Fibroblast of mammary gland (primary cell): ENCODE measurements around the gene PELI1.
A peak's percentile ranks its signal among the peaks of the same experiment; 100 is the strongest.

ENCODE experiments used
- DNase-seq: peaks from one replicate; pipeline ENCODE4 v3.0.0-alpha.2; 2010; ENCODE audit warnings: low read depth
- H3K4me3 ChIP-seq: 2 replicates; pipeline ENCODE4 v1.5.1; 2011; ENCODE audit warnings: low read depth, mild to moderate bottlenecking, low read length, moderate library complexity; ENCODE audit not compliant: control insufficient read depth
- TF ChIP-seq, protein P1 (sequence below): conservative IDR thresholded peaks from 2 replicates; pipeline ENCODE4 v1.5.1; 2011; ENCODE audit warnings: low read depth, low read length, inconsistent platforms; ENCODE audit not compliant: control insufficient read depth, insufficient read depth

The PELI1 gene

DNA sequence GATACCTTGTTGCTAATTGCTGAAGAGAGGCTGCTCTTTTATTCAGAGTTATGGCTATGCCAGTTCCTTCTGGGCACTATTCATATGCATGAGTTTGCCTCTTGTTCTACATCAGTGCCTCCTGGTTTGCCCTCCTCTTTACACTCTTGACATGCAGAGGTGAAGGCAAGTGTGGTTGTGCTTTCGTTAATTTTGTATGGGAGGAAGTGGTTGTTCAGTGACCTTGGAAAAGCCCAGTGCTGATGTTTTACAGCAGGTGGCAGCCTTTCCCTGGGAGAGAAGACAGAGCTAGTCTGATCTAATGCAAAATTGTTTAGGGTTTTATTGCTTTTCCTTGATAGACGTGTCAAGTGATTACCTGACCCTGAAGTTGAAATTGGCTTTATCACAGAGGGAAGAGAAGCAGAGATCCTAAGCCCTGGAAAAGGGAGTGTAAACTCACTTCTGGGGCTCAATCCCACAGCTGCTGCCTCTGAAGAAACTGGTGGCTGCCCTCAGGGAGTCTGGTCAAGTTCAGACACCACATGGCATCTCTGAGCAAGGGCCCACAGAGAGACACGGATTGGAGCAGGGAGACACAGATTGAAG lies 94.5 kb downstream of the PELI1 start:
- TF ChIP-seq, protein P1, sequence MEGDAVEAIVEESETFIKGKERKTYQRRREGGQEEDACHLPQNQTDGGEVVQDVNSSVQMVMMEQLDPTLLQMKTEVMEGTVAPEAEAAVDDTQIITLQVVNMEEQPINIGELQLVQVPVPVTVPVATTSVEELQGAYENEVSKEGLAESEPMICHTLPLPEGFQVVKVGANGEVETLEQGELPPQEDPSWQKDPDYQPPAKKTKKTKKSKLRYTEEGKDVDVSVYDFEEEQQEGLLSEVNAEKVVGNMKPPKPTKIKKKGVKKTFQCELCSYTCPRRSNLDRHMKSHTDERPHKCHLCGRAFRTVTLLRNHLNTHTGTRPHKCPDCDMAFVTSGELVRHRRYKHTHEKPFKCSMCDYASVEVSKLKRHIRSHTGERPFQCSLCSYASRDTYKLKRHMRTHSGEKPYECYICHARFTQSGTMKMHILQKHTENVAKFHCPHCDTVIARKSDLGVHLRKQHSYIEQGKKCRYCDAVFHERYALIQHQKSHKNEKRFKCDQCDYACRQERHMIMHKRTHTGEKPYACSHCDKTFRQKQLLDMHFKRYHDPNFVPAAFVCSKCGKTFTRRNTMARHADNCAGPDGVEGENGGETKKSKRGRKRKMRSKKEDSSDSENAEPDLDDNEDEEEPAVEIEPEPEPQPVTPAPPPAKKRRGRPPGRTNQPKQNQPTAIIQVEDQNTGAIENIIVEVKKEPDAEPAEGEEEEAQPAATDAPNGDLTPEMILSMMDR: peak; percentile 94
- H3K4me3 ChIP-seq: no peak overlapping the region
- peak; percentile 74 for DNase-seq

DNA sequence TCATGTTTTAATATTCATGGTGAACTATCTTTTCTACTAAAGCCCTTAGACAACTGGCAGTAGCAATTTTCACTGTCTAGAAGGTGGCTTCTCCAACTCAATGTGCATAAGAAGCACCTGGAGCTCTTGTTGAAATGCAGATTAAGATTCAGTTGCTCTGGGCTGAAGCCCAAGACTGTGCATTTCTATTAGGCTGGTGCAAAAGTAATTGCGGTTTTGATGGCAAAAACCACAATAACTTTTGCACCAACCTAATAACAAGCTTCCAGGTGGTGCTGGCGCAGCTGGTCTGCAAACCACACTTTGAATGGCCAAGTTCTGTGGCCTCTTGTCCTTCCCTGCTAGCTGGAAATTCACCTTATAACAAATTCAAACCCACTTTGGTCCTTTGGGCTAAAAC lies 98.3 kb downstream of the PELI1 start:
- H3K4me3 ChIP-seq: no peak overlapping the region
- no peak for DNase-seq
- TF ChIP-seq, protein P1: no peak
